Natural killer cell (primary cell): ENCODE results near the gene LDLRAP1. TPM values are rescaled to one million over a fixed set of nuclear protein-coding genes. Genes with fewer than 3 reads are reported as not detected.
A peak's percentile ranks its signal among the peaks of the same experiment; 100 is the strongest.

ENCODE experiments used
- ATAC-seq, 3 donors: fragments of 150-1000 bp in 2 of 3; fragments of 200-7000 bp in 1 of 3; cut with Tn5 transposase; 1 replicate in 1 of 3; 2 replicates in 2 of 3; pipeline ENCODE4 v1.10.0; 2021; ENCODE audit warnings: mild to moderate bottlenecking in 2 of 3, moderate library complexity in 2 of 3
- DNase-seq, 2 donors: peaks; one replicate each; pipeline versions ENCODE4 v3.0.0 to v3.0.0-alpha.2; 2013 to 2021; ENCODE audit warnings: mixed read lengths in 1 of 2
- H3K27ac ChIP-seq: one replicate; pipeline ENCODE4 v1.5.1; 2013; ENCODE audit warnings: mild to moderate bottlenecking, low read length
- H3K27me3 ChIP-seq: one replicate; pipeline ENCODE4 v1.6.1; 2013; ENCODE audit warnings: low read length; ENCODE audit not compliant: control insufficient read depth, insufficient read depth
- H3K36me3 ChIP-seq: one replicate; pipeline ENCODE4 v1.6.1; 2013; ENCODE audit warnings: low read length; ENCODE audit not compliant: control insufficient read depth, insufficient read depth
- H3K4me1 ChIP-seq: one replicate; pipeline ENCODE4 v1.6.1; 2013; ENCODE audit warnings: low read length; ENCODE audit not compliant: control insufficient read depth, insufficient read depth
- H3K4me3 ChIP-seq: one replicate; pipeline ENCODE4 v1.5.1; 2013; ENCODE audit warnings: low read length
- H3K9me3 ChIP-seq: one replicate; pipeline ENCODE4 v1.6.1; 2013; ENCODE audit warnings: low read length; ENCODE audit not compliant: control insufficient read depth, insufficient read depth
- H3K27ac Mint-ChIP-seq, 2 donors: one replicate each; pipeline ENCODE4 v1.8.0; 2022; ENCODE audit warnings: mild to moderate bottlenecking in 2 of 2, mixed read lengths in 2 of 2, moderate library complexity in 1 of 2
- H3K27me3 Mint-ChIP-seq, 2 donors: one replicate each; pipeline ENCODE4 v1.8.0; 2022; ENCODE audit warnings: low read depth in 2 of 2, mixed read lengths in 2 of 2
- H3K36me3 Mint-ChIP-seq: one replicate; pipeline ENCODE4 v1.8.0; 2022; ENCODE audit warnings: mixed read lengths
- H3K4me1 Mint-ChIP-seq, 2 donors: one replicate each; pipeline ENCODE4 v1.8.0; 2022; ENCODE audit warnings: mixed read lengths in 2 of 2
- H3K4me3 Mint-ChIP-seq: one replicate; pipeline ENCODE4 v1.8.0; 2022; ENCODE audit warnings: mild to moderate bottlenecking, moderate library complexity, mixed read lengths
- H3K9me3 Mint-ChIP-seq, 2 donors: one replicate each; pipeline ENCODE4 v1.8.0; 2022; ENCODE audit warnings: mixed read lengths in 2 of 2
- WGBS: methylation state at CpG from one replicate; pipeline ENCODE4 v1.1.7; 2013; ENCODE audit warnings: missing lambda C conversion rate; ENCODE audit not compliant: insufficient coverage; 5-methylcytosine and 5-hydroxymethylcytosine counted together
- intact Hi-C: fragments of 100-400 bp; cut with micrococcal nuclease; formaldehyde crosslinking; loops from one replicate; pipeline ENCODE4 v1.14.2; 2022
- total RNA-seq, 4 donors: library from RNA; stranded (reverse); fragments of 120-200 nt in 1 of 4; gene quantifications; one replicate each; pipeline versions ENCODE4 v1.2.3 to v1.2.4, GENCODE V29; 2013 to 2022
- TF ChIP-seq, protein P1 (sequence below): fragments of 200-600 bp; IDR thresholded peaks from one replicate; pipeline ENCODE4 v1.8.0; 2022; ENCODE audit warnings: antibody characterized with exemption

The LDLRAP1 gene
- total RNA-seq, 3 donors from 2014 or later (not counting 1 experiment from before 2014, with no cell fraction given): 25.2 to 34.0 (median 27.4) TPM

DNA sequence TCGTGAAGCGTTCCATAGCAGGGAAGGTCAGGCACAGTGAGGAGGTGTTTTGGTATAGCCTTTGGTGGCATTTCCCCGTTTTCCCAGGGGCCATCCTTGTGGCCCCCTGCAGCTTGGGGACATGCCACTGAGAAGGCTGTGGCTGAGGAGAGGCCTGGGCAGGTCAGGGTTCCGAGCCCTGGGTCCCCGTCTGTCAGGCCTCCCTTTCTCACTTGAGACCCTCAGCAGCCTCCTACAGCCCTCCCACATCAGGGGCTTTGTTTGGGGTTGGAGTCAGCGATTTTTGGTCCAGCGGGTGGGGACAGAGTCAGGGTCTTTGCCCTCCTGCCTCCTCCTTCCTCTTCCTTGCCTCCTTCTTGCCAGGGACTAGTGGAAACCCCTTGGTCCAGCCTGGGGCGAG, 22.2 kb downstream of the LDLRAP1 start:
- peak overlapping the region; percentile 46 to 68 for H3K27ac Mint-ChIP-seq
- Histone ChIP-seq H3K27ac (no peak overlapping the region), H3K27me3 (no peaks in the 10 kb centered on the region), H3K4me1 (peaks cover 61% of the 10 kb centered on the region), H3K9me3 (no peaks in the 10 kb centered on the region), H3K36me3 (peaks cover 9% of the 10 kb centered on the region), H3K4me3 (no peak overlapping the region)
- H3K27me3 Mint-ChIP-seq: no peaks in the 10 kb centered on the region
- ATAC-seq: no peak
- intact Hi-C loops: no loop called here
- H3K4me3 Mint-ChIP-seq: no peak overlapping the region
- no peaks in the 10 kb centered on the region for H3K36me3 Mint-ChIP-seq
- peaks cover 28 to 68% of the 10 kb centered on the region in 2 donors for H3K4me1 Mint-ChIP-seq
- no peak for DNase-seq
- TF ChIP-seq, protein P1, sequence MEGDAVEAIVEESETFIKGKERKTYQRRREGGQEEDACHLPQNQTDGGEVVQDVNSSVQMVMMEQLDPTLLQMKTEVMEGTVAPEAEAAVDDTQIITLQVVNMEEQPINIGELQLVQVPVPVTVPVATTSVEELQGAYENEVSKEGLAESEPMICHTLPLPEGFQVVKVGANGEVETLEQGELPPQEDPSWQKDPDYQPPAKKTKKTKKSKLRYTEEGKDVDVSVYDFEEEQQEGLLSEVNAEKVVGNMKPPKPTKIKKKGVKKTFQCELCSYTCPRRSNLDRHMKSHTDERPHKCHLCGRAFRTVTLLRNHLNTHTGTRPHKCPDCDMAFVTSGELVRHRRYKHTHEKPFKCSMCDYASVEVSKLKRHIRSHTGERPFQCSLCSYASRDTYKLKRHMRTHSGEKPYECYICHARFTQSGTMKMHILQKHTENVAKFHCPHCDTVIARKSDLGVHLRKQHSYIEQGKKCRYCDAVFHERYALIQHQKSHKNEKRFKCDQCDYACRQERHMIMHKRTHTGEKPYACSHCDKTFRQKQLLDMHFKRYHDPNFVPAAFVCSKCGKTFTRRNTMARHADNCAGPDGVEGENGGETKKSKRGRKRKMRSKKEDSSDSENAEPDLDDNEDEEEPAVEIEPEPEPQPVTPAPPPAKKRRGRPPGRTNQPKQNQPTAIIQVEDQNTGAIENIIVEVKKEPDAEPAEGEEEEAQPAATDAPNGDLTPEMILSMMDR: no peak
- WGBS: 90% methylated on average over 8 of the region's 8 CpGs
- no peaks in the 10 kb centered on the region for H3K9me3 Mint-ChIP-seq

DNA sequence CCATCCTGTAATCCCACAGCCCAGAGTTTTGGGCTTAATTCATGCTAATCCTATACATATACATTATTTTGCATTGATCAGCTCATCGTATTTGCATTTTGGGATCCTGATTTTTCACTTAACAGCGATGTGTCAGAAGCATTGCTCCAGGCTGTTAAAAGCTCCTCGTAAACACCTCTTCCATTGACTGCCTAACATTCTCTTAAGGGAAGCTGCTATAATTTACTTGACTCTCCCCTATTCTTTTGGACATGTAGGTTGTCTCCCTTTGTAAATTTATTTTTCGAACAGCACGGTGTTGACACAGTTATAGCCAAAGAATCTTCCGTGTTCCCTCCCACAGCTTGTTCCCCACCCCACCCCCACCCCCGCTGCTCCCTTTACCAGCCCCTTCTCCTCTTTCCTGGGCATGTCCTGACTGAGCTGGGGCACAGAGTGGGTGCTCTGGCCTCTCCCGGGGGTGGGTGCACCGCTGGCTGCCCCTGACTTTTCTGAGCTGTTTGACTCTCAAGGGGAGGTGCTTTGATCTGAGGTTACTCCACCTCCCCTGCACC, 22.8 kb downstream of the LDLRAP1 start:
- peaks cover 9% of the 10 kb centered on the region for H3K36me3 ChIP-seq
- H3K9me3 ChIP-seq: no peaks in the 10 kb centered on the region
- no peak overlapping the region for H3K27ac ChIP-seq
- Mint-ChIP-seq H3K4me1 (peaks cover 24 to 62% of the 10 kb centered on the region in 2 donors), H3K36me3 (no peaks in the 10 kb centered on the region), H3K4me3 (no peak overlapping the region), H3K9me3 (no peaks in the 10 kb centered on the region), H3K27ac (peak overlapping the region; percentile 46 to 68), H3K27me3 (no peaks in the 10 kb centered on the region)
- ATAC-seq (no peak), DNase-seq (no peak)
- TF ChIP-seq, protein P1: no peak
- intact Hi-C loops: no loop called here
- H3K4me1 ChIP-seq: peaks cover 55% of the 10 kb centered on the region
- H3K4me3 ChIP-seq: no peak overlapping the region
- 85% methylated on average over 9 of the region's 9 CpGs for WGBS
- no peaks in the 10 kb centered on the region for H3K27me3 ChIP-seq

DNA sequence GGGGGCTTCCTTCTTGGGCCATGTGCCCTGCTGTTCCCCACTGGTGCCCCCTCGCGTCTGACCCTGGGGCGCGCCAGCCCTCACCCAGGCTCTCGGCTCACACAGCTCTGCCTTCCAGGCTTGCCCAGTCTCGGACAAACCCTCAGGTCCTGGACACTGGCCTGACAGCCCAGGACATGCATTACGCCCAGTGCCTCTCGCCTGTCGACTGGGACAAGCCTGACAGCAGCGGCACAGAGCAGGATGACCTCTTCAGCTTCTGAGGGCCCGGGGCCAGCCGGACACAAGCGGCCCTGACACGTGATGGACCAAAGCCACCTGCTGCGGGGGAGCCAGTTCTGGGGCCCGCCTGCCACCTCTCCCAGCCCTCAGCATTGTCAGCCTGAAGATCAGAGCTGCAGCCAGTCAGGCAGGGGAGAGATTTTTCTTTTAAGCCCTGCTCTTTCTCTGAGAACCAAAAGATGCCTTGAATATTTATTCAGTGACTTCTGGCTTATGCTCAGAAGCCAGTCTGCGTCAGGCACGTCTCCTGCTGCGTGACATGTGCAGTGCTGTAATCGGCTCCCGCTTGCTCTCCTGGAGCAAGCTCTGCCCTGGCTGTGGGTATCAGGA, 23.4 kb downstream of the LDLRAP1 start:
- WGBS: 94% methylated on average over 21 of the region's 21 CpGs
- H3K4me1 ChIP-seq: peaks cover 49% of the 10 kb centered on the region
- H3K4me3 ChIP-seq: no peak overlapping the region
- Mint-ChIP-seq H3K36me3 (no peaks in the 10 kb centered on the region), H3K9me3 (no peaks in the 10 kb centered on the region), H3K27me3 (no peaks in the 10 kb centered on the region), H3K4me1 (peaks cover 19 to 56% of the 10 kb centered on the region in 2 donors), H3K27ac (no peak overlapping the region), H3K4me3 (no peak overlapping the region)
- no peak for ATAC-seq
- no peaks in the 10 kb centered on the region for H3K27me3 ChIP-seq
- DNase-seq: peak in 1 of 2 donors; percentile 71
- TF ChIP-seq, protein P1: no peak
- H3K27ac ChIP-seq: no peak overlapping the region
- H3K9me3 ChIP-seq: no peaks in the 10 kb centered on the region
- peaks cover 9% of the 10 kb centered on the region for H3K36me3 ChIP-seq
- intact Hi-C loops: no loop called here

DNA sequence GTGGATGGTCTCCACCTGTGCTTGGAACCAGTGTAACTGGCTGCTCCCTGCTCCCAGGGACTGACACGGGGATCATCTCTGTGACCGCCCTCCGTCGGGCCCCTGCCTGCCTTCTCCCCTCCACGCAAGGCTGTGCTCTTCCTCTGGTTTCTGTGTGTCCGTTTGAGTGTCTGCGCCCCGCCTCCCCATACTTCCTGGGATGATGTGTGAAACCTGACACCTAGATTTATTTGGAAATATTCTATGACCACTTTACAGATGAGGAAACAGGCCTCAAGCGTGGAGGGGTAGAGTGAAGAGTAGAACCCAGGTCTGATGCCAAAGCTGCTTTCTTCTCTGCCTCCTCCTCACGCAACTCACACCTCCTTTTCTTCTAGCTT, 24.3 kb downstream of the LDLRAP1 start:
- intact Hi-C loops: no loop called here
- Mint-ChIP-seq H3K4me3 (no peak overlapping the region), H3K27me3 (no peaks in the 10 kb centered on the region), H3K9me3 (no peaks in the 10 kb centered on the region), H3K36me3 (no peaks in the 10 kb centered on the region), H3K4me1 (peaks cover 12 to 51% of the 10 kb centered on the region in 2 donors), H3K27ac (peak overlapping the region; percentile 32 to 72)
- Histone ChIP-seq H3K27me3 (no peaks in the 10 kb centered on the region), H3K36me3 (peaks cover 9% of the 10 kb centered on the region), H3K9me3 (no peaks in the 10 kb centered on the region), H3K27ac (no peak overlapping the region), H3K4me1 (peaks cover 45% of the 10 kb centered on the region), H3K4me3 (no peak overlapping the region)
- DNase-seq: no peak
- 80% methylated on average over 10 of the region's 10 CpGs for WGBS
- TF ChIP-seq, protein P1: no peak
- ATAC-seq: no peak
